Femur (tissue), 1 donor: ENCODE data around the gene SPATA20.
A peak's percentile ranks its signal among the peaks of the same experiment; 100 is the strongest.

Source experiments
- DNase-seq: peaks from one replicate; pipeline ENCODE4 v3.0.0-alpha.2; 2017

SPATA20 gene

GRCh38 chr17:50547035-50547735 lies at the start of gene SPATA20:
TSS of gene SPATA20 (plus strand) at chr17:50547174. CDS start at chr17:50547209, 35 bp downstream.
- peak; percentile 92 for DNase-seq

- DNase-seq, result no peak
Observed at GRCh38 chr17:50498021-50498874, 48.7 kb upstream of the SPATA20 start.

GRCh38 chr17:50499270-50499669 lies 47.7 kb upstream of the SPATA20 start:
- no peak for DNase-seq

GRCh38 chr17:50499721-50500120 lies 47.3 kb upstream of the SPATA20 start:
- no peak for DNase-seq

- no peak for DNase-seq
Observed at GRCh38 chr17:50501054-50501453, 45.9 kb upstream of the SPATA20 start.

GRCh38 chr17:50502301-50502990 lies 44.5 kb upstream of the SPATA20 start:
- DNase-seq, result no peak

- no peak for DNase-seq
Observed at GRCh38 chr17:50505591-50506130, 41.3 kb upstream of the SPATA20 start.

GRCh38 chr17:50506298-50506697 lies 40.7 kb upstream of the SPATA20 start:
- no peak for DNase-seq

- peak; percentile 91 for DNase-seq
Observed at GRCh38 chr17:50507871-50508572, 39.0 kb upstream of the SPATA20 start, which contains the start of gene MYCBPAP. TSS of gene MYCBPAP (plus strand) at chr17:50508439. CDS start at chr17:50508675, 236 bp downstream.

GRCh38 chr17:50508573-50509460 lies 38.2 kb upstream of the SPATA20 start:
- DNase-seq, result no peak

- no peak for DNase-seq
Observed at GRCh38 chr17:50511058-50511457, 35.9 kb upstream of the SPATA20 start.

- no peak for DNase-seq
Observed at GRCh38 chr17:50513495-50513894, 33.5 kb upstream of the SPATA20 start.

GRCh38 chr17:50514388-50514787 lies 32.6 kb upstream of the SPATA20 start:
- no peak for DNase-seq

GRCh38 chr17:50514936-50515702 lies 31.9 kb upstream of the SPATA20 start:
- DNase-seq, result no peak

GRCh38 chr17:50517011-50517410 lies 30.0 kb upstream of the SPATA20 start:
- no peak for DNase-seq

GRCh38 chr17:50517504-50518383 lies 29.2 kb upstream of the SPATA20 start:
- DNase-seq, result no peak

- DNase-seq, result no peak
Observed at GRCh38 chr17:50518384-50519023, 28.5 kb upstream of the SPATA20 start.

GRCh38 chr17:50519141-50519834 lies 27.7 kb upstream of the SPATA20 start:
- no peak for DNase-seq
